ENCODE data around the gene OCIAD2.

- TF ChIP-seq CTCF (IDR thresholded peaks at IDR 0.05; ENCODE audit: low read depth, low read length) (no peak), POLR2A (IDR thresholded peaks at IDR 0.05; ENCODE audit: extremely low read depth, insufficient read length) (no peak)
These were observed at the start of gene OCIAD2 for GRCh38 chr4:48906206-48907173.

Data from NB4 (cell line).